Breast epithelium (tissue), 3 donors: ENCODE data around the gene HDAC4.

Experiments used
- POLR2A ChIP-seq: fragments of 450-650 bp; IDR thresholded peaks from one replicate; pipeline ENCODE4 v1.6.1; 2016; ENCODE audit warnings: antibody characterized with exemption, mild to moderate bottlenecking, moderate library complexity
- TF ChIP-seq, protein P1 (sequence below), 3 donors: fragments of 450-650 bp; IDR thresholded peaks; one replicate each; pipeline ENCODE4 v1.5.1; 2016 to 2017; ENCODE audit warnings: antibody characterized with exemption in 3 of 3, mild to moderate bottlenecking in 3 of 3, moderate library complexity in 3 of 3

DNA sequence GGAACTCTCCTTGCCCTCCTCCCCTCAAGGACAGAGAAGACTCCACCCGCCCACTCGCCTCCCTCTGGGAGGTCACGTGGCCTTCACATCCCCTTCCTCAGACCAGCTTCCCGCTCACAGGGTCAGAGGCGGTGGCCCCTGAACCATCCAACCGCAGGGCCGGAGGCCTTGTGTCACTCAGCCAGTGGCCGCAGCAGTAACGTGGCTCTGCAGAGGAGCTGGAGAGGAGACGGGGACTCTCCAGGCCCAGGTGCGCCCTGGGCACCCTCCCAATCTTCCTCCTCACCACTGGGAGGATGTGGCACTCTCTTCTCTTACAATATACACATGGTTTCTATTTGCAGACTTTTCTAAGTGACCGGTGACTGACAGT lies 391.2 kb downstream of the HDAC4 start:
- no peak for TF ChIP-seq POLR2A
- TF ChIP-seq, protein P1, sequence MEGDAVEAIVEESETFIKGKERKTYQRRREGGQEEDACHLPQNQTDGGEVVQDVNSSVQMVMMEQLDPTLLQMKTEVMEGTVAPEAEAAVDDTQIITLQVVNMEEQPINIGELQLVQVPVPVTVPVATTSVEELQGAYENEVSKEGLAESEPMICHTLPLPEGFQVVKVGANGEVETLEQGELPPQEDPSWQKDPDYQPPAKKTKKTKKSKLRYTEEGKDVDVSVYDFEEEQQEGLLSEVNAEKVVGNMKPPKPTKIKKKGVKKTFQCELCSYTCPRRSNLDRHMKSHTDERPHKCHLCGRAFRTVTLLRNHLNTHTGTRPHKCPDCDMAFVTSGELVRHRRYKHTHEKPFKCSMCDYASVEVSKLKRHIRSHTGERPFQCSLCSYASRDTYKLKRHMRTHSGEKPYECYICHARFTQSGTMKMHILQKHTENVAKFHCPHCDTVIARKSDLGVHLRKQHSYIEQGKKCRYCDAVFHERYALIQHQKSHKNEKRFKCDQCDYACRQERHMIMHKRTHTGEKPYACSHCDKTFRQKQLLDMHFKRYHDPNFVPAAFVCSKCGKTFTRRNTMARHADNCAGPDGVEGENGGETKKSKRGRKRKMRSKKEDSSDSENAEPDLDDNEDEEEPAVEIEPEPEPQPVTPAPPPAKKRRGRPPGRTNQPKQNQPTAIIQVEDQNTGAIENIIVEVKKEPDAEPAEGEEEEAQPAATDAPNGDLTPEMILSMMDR (IDR thresholded peaks at IDR 0.05) = no peak
